Measurements from ENCODE around the gene TEPSIN. TPM values are rescaled to one million over a fixed set of nuclear protein-coding genes. Genes with fewer than 3 reads are reported as not detected.

The TEPSIN gene
- total RNA-seq, 1 experiment from 2014 or later, result 38.8 TPM

- Histone ChIP-seq H3K27ac (ENCODE audit: insufficient read length, low read depth, low read length) (no peak overlapping the region), H4K5ac (ENCODE audit: insufficient read length, low read depth, low read length) (no peak overlapping the region), H3K23ac (ENCODE audit: insufficient read length, low read depth, low read length) (no peak overlapping the region), H3K4ac (ENCODE audit: low read depth, low read length) (no peak overlapping the region), H2BK20ac (ENCODE audit: low read depth, low read length, poor library complexity, severe bottlenecking) (no peak overlapping the region), H4K20me1 (ENCODE audit: control insufficient read depth, insufficient read depth, insufficient read length) (no peaks in the 10 kb centered on the region), H2BK15ac (ENCODE audit: low read depth, low read length) (no peak overlapping the region), H3K79me2 (ENCODE audit: insufficient read depth, low read length) (no peaks in the 10 kb centered on the region), H3K27me3 (ENCODE audit: insufficient read depth, low read length) (no peaks in the 10 kb centered on the region), H3T11ph (ENCODE audit: low read length) (no peak overlapping the region), H3K4me1 (ENCODE audit: insufficient read depth, low read length) (no peaks in the 10 kb centered on the region), H2BK12ac (ENCODE audit: insufficient read length, low read depth, low read length) (no peak overlapping the region), H3K4me2 (ENCODE audit: insufficient read depth, insufficient read length, low read length) (no peak overlapping the region), H2AK5ac (ENCODE audit: insufficient read length, low read length) (no peak overlapping the region), H2BK120ac (ENCODE audit: low read depth, low read length, poor library complexity, severe bottlenecking) (no peak overlapping the region), H4K8ac (replicated peaks; ENCODE audit: insufficient read length, low read depth, low read length) (no peak overlapping the region), H4K91ac (ENCODE audit: insufficient read length, low read depth, low read length) (no peak overlapping the region), H3K18ac (ENCODE audit: insufficient read length, low read depth, low read length) (no peak overlapping the region), H3K79me1 (ENCODE audit: insufficient read depth, low read depth, low read length, poor library complexity, severe bottlenecking) (no peaks in the 10 kb centered on the region), H3K14ac (ENCODE audit: insufficient read depth, low read length) (no peak overlapping the region; the same call in 1 of the 2 replicates), H3K56ac (ENCODE audit: insufficient read length, low read depth, low read length) (no peak overlapping the region), H2BK5ac (ENCODE audit: insufficient read length, low read length) (no peak overlapping the region), H3K9ac (ENCODE audit: extremely low read depth, insufficient read length, low read length) (no peak overlapping the region), H2AFZ (ENCODE audit: low read length) (no peak overlapping the region), H3K9me3 (ENCODE audit: control insufficient read depth, low read depth, low read length) (no peaks in the 10 kb centered on the region), H3K23me2 (ENCODE audit: insufficient read length, low read depth, low read length, poor library complexity, severe bottlenecking) (peaks cover 2% of the 10 kb centered on the region)
- Mint-ChIP-seq H3K9me3 (no peaks in the 10 kb centered on the region), H3K36me3 (ENCODE audit: insufficient read depth in 1 of 3, low read depth in 3 of 3) (peaks cover 9 to 36% (median 34%) of the 10 kb centered on the region in 3 experiments), H3K27ac (no peak overlapping the region), H3K4me3 (no peak overlapping the region), H3K4me1 (no peaks in the 10 kb centered on the region), H3K27me3 (ENCODE audit: low read depth) (no peaks in the 10 kb centered on the region)
- DNase-seq, result no peak
- WGBS (ENCODE audit: extremely low coverage, insufficient read length, low lambda C conversion rate), result no CpG with 5 or more reads among the region's 8 CpGs
- TF ChIP-seq CTCF (conservative IDR thresholded peaks at IDR 0.05), result no peak
These were observed 40.0 kb upstream of the TEPSIN start for GRCh38 chr17:81278831-81279230.
